ENCODE results near the gene CCBE1.

- TF ChIP-seq CTCF (IDR thresholded peaks at IDR 0.05 in 8 of 11, conservative IDR thresholded peaks at IDR 0.05 in 3 of 11) = no peak
- TF ChIP-seq POLR2A (IDR thresholded peaks at IDR 0.05) = no peak
- no peak for TF ChIP-seq POLR2AphosphoS5 (IDR thresholded peaks at IDR 0.05)
Observed at GRCh38 chr18:59400407-59400806, 296.8 kb downstream of the CCBE1 start.
